GM21390 (cell line): Measurements from ENCODE around the gene IQCH.

Source experiments
- ATAC-seq: cut with Tn5 transposase; IDR thresholded peaks from one replicate; pipeline ENCODE4 v1.9.1; 2021; ENCODE audit not compliant: unreplicated experiment

IQCH gene

DNA sequence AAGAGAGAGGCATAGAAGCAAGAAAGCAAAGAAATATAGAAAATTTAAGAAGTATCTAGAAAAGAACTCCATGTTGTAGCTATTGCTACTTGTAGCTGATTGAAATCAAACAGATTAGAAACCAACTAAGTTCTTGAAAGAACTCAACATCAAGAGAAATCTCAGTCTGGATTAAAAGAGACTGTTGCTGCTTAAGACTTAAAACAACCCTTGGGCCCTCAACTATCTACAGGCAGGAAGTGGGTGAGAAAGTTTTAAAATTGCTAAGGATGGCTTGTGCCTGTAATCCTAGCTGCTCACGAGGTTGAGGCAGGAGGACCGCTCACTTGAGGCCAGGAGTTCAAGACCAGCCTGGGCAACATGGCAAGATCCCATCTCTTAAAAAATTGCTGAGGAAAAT lies 227.1 kb downstream of the IQCH start:
- no peak for ATAC-seq

DNA sequence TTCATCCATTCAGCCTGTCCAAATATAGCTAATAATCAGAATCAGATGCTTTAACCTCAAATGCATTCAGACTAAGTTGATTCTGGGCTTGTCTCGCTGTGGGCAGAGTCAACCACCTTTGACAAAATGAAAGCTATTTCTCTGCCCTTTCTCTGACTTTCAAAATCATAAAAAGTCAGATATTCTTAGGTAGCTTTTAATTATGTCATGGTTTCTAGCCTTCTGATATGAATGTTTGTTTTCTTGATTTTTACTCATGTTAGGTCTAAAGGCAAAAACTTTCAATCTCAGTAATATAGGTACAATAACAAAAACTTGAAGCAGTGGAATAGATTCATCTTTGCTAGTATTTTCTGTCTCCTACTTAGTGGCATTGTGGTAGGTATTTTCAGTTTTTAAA lies 241.0 kb downstream of the IQCH start:
- ATAC-seq: no peak

DNA sequence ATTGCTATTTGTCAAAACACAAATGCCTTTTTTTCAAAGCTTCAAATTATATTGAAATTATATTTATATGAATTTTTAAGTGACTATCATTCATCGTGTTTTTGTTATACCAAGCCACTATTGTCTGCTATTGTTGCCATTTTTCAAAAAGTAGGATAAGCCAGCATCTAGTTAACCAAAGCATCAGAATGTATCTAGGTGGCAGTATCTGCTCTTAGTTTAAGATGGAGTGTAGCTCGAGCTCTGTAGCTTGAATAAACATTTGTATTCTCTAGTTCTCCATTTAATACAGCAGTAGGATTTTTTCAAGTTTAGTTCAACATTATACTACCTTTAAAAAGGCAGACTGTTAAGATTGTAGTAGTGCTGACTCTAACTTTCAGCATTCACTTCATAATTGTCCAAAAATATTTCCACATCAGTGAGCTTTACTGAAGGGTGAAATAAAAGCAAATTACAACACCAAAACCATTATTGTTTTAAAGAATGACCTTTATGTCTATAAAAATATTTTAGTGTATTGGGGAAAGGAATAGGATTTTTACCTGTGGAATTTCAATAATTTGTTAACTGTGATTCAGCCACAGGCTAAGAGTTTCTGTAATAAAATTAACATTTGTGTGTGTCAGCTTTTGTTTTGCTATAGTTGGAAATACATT lies 246.7 kb downstream of the IQCH start:
- ATAC-seq: no peak

DNA sequence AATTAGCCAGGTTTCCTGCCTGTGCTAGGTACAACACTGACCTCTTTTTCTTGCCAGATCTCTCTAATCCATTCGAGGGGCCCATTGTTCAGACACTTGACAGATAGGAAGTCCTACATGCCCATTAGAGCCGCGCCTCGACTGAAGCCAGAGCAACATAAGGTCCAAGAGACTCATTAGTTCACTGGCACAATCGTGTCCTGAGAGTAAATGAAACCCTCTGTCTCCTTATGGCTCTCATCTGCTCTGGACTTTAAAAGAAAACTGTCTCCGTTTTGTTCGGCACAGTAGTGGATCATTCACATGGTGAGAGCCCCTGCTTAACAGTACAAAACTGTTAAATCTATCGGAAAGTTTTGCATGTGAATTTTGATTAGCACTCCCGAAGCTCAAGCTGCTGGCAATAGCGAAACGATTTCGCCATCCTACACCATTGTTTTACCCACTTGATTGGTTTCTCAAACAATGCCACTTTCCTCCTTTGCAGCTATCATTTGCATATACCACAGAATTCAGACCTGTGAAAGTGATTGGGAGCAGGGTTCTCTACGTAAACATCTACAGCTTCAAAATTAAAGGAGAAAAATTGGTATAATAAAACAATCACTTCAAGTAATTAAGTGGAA lies 247.4 kb downstream of the IQCH start:
- ATAC-seq: no peak

DNA sequence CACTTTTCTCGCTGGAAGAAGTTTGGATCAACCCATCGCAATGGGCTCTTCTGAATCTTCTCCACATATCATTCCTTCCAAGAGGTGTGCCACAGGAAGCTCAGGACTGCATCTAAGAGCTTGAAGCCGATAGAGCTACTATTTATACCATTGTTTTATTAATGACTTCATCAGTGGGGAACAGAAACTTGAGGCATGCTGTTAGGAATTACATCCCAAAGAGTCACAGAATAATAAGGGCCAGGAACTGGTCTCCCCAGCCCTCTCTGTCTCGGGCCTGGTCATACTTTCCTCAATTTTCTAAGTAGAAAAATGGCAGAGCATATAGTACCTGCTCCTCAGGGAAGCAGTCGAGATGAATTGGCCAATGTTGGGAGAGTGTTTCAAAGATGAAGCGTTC lies 249.5 kb downstream of the IQCH start:
- no peak for ATAC-seq

DNA sequence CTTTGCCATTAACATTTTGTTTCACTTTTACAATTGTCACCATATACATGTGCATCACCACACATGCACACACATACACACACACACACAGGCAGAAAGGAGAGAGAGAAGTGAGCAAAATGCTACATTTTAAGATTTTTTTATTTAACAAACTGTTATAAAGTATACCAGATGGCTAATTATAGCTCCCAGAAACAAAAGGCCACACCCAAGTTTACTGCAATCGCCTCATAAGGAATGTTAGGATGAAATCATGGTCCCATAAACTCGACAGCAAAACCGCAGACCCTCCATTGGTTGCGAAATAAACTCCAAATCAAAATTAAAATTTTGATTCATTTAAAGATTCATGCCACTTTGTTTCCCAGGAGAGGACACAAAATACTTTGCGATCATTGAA lies 250.2 kb downstream of the IQCH start:
- ATAC-seq: no peak

DNA sequence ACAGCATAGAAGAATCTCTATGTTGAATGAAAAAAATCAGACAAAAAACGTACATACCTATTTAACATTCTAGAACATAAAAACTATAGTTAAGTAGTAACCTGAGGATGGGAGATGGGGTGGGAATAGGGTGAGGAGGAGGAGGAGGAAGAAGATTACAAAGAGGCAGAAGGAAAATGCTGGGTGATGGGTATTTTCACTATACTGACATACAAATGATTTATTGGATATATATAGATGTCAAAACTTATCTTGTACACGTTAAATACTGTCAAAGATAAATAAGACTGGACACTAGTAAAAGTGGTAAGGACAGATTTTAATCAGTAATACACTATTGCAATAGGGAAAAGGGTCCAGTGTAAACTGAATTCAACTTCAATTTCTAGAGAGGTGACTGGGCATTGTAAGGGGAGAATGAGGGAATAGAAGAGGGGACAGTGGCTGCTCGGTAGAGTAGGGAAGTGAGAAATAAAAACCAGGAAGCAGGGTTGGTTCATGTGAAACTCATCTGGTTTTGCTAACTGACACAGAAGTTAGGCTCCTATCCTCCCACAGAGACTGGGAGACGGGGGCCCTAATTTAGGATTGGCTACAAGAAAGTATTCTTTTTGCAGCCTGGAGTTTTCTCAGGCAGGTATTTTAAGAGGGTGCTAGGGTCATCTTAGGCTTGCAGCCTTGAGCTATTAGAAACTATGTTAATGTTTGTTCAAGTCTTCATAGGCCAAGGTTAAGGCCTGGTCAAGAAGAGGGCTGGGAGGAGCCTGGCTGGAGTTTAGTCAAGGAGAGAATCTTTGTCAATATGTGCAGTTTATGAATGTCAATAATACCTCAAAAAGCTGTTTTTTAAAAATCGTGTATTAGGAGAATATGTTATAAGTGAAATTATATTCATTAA lies 251.3 kb downstream of the IQCH start:
- ATAC-seq: no peak

DNA sequence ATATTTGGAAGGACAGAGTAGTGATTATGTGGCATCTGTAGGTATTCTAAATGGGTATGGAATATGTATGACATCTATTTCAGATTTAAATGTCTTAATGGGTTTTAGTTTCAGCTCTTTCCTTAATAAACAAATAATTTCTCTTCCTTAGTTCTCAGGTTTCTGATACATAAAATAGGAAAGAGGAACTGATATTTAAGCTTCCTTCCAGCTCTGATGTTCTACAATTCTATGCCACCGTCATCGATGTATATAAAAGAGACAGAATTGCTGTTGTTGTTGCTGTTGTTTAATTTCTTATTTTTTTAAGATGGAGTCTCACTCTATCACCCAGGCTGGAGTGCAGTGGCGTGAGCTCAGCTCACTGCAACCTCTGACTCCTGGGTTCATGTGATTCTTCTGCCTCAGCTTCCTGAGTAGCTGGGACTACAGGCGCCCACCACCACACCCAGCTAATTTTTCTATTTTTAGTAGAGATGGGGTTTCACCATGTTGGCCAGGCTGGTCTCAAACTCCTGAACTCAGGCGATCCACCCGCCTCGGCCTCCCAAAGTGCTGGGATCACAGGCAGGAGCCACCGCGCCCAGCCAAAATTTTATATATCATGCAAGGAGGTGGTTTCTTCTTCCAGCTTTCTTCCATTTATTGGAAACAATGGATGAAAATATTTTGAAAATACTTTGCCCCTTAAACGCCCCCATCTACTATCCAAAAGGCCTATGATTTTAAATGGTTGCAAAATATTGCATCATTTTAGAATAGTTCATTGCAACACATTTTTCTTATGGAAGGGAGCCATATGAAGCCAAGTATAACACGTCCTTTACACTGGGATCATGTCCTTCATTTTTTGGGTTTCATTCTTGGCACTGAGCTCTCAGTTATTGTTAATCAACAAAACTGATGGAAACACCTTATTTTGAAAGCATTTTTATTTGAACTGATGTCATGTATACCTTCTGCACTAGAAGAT lies 252.5 kb downstream of the IQCH start:
- ATAC-seq: no peak

DNA sequence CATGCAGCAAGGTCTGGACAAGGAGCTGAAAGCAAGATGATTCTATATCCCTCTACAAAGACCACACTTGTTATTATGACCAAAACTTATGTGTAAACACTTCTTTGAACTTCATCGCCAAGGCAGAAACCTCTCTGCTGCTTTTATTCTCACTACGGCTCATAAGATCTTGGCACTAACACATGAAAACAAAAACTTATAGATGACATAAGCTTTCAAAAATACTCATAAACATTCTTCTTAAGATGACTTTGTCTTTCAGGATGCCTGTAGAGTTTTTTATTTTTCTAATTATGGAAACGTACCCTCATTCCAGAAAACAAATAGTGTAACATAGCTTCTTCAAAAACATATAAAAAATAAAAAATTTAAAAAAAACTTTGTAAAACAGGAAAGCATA lies 253.8 kb downstream of the IQCH start:
- ATAC-seq: no peak

DNA sequence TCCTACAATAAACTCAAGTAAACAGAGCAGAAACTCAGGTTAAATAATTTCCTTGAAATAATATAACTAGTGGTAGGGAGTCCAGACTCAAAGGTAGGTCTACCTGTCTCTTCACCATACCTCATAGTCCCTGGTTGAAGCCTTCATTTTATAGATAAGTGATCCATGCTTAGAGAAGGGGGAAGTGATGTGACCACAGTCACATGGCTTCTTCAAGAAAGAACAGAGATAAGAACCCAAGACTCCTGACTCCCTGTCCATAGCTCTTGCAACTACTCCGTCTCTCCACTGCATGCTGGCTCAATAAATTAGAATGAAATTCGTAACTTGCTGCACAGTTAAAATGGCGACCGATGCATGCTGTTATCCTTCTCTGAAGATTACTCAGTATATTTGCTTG lies 255.3 kb downstream of the IQCH start:
- no peak for ATAC-seq

DNA sequence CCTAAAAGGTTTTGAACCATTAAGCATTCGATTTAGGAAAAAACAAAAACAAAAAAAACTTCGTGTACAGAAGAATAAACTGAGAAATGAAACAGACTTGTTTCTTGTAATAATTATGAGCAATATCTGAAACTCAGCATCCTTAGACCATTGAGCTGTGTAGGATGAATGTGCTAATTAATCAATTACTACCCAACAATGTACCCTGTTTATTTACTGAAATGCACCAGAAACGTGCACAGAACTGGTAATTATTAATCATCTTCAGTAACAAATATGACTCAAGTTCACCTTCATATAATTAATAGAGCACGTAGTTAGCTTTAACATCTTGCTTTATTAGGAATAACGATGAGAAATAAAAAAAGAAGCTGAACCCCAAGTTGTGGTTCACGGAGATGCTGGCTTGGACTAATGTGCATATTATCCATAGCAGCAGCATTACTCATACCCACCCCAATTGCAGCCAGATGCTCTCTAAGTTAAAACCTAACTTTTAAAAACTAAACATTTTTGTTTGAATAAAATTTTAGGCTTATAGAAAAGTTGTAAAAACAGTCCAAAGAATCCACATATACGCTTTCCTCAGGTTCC lies 256.1 kb downstream of the IQCH start:
- ATAC-seq: no peak

DNA sequence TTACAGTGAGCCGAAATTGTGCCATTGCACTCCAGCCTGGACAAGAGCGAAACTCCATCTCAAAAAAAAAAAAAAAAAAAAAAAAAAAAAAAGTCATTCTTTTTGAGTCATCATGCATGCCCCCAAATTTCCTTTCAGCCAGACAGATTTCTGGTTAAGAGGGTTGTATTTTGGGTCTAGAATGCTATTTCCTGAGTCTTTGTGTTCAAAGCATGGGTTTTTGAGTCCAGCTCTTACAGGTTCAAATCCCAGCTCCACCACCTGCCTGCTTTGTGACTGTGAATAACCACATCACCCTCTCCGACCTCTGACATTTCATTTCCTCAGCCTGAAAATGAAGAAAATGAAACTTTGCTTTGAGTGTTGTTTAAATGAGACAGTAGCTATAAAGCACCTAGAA lies 257.0 kb downstream of the IQCH start:
- no peak for ATAC-seq

DNA sequence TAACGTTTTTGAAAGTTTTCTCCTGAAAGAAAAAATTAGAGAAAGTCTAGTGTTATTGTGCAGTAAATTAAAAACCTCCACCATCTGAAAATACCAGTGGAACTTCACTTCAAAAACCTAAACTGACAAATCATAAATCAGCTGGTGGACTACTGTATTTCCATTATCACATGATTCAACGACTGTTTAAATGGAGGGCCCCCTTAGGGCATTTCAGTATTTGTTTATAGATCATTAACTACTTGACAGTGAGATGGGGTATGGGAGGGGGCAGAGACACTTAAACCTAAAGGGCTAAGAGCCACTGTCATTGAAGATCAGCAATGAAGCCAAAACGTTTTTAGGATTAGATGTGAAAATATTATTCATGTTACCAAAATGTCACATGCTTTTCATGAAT lies 257.6 kb downstream of the IQCH start:
- no peak for ATAC-seq

DNA sequence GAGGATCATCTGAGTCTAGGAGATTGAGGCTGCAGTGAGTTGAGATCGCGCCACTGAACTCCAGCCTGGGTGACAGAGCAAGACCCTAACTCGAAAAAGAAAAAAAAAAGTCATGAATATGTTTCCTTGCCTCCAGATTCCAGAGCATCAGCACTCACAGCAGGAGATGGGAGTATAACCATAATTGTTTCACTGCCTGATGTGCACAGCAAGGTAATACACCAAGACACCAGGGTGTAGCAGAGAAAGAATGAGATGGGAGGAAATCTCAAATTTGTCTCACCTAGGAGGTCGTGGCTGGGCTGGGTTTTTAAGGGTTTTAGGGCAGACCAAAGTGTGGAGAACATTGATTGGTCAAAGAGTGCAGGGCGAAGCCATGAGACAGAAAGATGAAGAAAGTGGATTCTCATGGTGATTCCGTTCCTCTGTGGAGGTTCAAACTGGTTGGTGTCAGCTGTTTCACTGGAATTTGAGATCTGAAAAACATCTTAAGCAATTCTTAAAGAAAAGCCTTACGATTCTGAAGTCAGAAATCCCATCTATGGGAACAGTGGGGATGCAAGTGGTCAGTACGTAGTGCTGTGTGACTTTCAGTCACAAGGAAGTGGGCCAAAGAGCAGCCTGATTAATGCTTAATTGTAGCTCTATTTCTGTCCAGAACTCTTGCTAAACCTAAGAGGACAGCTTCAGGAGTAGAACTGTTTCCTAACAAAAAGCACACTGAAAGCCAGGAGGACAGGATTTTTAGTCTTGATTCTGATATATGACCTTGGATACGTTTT lies 258.5 kb downstream of the IQCH start:
- ATAC-seq: no peak

DNA sequence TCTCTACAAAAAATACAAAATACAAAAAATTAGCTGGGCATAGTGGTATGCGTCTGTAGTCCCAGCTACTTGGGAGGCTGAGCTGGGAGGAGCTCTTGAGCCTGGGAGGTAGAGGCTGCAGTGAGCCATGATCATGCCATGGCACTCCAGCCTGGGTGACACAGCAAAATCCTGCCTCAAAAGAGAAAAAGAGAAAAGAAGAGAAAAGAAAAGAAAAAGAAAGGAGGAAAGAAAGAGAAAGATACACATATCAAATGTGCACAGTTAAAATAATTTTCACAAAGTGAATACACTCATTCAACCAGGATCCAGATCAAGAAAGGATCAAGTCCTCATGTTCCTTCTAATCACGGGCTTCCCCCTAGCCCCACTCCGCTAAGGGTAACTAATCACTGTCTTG lies 260.5 kb downstream of the IQCH start:
- ATAC-seq: no peak

DNA sequence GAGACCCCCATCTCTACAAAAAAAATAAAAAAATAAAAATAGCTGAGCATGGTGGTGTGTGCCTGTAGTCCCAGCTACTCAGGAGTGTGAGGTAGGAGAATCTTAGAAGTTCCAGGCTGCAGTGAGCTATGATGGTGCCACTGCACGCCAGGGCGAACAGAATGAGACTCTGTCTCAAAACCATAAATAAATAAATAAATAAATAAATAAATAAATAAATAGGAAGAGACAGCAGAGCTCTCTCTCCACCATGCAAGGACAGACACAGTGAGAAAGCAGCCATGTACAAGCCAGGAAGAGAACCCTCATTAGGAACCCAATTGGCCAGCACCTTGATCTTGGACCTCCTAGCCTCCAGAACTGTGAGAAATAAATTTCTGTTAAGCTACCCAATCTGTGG lies 261.0 kb downstream of the IQCH start:
- no peak for ATAC-seq

DNA sequence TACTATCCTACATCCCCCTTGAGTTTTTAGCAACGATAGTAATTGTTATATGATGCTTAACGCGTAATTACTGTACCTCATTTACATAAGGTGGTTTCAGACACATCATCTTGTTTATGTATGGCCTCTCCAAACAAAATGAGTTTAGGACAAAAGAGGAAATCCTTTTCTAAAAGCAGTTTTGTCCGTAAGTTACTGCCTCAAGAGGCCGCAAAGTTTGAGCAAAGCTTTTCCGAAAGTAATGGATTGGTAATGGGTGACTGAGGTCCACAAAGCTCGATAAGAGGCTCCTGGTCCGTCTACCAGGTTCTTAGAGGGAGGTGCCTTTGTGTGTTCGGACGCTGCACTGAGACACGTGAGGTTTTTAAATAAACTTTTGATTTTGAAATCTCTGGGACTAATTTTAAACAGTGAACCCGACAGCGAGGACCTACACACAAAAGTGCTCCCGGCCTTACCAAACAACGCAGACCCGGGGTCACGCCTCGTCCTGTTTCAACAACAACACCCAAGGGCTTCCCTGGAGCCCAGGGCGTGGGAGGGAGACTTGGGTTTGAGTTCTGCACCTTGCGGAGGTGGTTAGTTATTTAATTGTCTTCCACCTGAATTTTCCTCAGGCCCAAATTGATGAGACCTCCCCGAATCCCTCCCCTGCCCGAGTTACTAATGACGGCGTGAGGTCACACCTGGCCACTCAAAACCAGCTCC lies 265.9 kb downstream of the IQCH start:
- ATAC-seq: no peak

DNA sequence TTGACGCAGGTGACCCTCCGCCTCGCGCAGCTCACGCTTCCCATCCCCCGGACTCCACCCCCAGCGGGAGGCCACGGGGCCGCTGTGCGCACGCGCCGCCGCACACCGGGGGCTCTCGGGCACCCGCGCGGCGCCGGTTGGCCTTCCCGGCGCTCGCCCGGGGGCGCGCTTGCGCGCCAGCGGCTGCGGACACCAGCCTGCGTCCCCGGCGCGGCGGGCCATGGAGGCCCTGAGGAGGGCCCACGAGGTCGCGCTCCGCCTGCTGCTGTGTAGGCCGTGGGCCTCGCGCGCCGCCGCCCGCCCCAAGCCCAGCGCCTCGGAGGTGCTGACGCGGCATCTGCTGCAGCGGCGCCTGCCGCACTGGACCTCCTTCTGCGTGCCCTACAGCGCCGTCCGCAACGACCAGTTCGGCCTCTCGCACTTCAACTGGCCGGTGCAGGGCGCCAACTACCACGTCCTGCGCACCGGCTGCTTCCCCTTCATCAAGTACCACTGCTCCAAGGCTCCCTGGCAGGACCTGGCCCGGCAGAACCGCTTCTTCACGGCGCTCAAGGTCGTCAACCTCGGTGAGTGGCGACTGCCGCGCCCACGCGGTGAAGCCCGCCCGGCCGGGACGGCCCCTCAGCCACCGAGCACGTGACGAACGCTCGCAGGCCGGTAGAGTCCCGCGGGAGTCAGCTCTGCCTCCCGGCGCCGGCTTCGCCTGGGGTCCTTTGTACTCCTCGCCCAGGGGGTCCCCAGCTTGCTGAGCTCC lies 266.6 kb downstream of the IQCH start, which contains the start of gene C15orf61:
TSS of gene C15orf61 (plus strand) at position 103 of the 754 bp plus-strand sequence. CDS start at position 221, 118 bp downstream.
- ATAC-seq: peak; percentile 72
